Activated T-cell treated with anti-CD3 and anti-CD28 coated beads, Interleukin-2, amount 50 U/mL, for 48 hours (primary cell): ENCODE data around the gene RNF113B.

Source experiments
- DNase-seq, 2 experiments: peaks; one replicate each; pipeline ENCODE4 v3.0.0-alpha.2; 2020

RNF113B gene

GRCh38 chr13:98173431-98174152, 3.5 kb downstream of the RNF113B start:
- DNase-seq: no peak

GRCh38 chr13:98172590-98173422, 4.3 kb downstream of the RNF113B start:
- no peak for DNase-seq

DNA sequence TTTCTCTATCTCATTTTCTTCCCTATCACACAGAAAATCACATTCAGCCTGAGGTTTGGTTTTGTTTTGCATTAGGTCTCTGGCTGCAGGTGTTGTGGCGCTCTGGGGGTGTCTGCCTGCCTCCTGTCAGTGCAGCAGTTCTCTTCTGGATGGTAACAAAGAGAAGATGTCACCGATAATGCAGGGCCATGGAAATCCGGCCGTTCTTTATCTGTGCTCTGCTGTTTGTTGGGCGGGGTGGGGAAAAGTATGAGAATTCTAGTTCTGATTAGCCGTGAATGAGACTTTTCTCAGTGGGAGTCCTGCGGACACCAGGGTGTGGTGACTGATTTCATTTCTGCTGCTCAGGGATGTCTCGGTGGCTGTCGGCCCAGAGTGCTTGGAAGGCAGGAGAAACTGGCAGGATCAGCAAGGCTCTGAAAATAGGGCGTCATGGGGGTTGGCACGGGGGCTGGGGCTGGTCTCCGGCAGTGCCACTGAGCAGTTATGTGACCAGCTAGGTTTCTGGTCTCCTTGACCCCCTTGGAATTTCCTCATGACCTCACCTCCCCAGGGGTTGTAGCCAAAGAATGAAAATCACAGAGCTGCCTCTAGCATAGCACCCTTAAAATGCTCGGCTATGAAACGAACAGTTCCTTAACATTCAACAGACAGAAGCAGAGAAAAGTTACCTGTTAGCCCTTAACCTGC, 5.0 kb downstream of the RNF113B start:
- DNase-seq: no peak

- DNase-seq: no peak
These were observed 7.7 kb downstream of the RNF113B start for GRCh38 chr13:98169331-98169730.

DNA sequence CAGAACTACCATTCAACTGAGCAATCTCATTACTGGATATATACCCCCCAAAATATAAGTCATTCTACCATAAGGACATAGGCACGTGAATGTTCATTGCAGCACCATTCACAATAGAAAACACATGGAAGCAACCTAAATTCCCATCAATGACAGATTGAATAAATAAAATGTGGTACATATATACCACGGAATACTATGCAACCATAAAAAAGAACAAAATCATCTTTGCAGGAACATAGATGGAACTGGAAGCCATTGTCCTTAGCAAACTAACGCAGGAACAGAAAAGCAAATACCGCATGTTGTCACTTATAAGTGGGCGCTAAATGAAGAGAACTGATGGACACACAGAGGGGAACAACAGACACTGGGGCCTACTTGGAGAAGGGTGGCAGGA, 14.1 kb downstream of the RNF113B start:
- DNase-seq: no peak

DNA sequence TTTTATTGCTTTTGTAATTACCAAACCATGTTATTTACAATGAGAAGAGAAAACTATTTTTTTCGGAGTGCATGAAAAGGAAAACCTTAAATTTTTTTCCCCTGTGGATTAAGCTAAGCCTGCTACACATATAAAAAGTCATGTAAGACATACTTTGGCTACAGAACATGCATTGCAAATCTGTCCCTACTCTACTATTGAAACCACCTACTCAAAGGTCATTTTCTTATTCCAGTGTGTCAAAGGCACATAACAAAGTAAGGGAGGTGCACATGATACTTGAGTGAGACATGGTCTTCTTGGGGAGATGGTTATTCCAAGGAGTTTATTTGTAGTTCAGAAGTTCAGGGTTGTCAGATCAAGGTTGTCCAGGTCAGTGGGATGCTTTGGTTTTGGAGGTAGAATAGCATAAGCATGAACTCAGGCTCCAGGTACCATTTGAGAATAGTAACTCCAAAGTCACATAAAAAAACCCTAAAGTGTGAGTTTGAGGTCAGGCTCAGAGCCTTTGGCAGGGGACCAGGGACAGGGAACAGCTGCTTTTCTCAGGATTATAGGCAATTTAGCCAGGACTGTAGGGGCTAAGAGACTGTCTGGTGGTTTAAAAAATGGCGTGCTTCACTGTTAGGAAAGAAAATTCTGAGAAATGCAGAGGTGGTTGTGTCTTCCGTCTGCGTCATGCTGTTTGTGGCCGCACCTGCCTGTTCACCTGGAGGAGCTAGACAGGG, 18.7 kb downstream of the RNF113B start:
- DNase-seq: no peak

DNA sequence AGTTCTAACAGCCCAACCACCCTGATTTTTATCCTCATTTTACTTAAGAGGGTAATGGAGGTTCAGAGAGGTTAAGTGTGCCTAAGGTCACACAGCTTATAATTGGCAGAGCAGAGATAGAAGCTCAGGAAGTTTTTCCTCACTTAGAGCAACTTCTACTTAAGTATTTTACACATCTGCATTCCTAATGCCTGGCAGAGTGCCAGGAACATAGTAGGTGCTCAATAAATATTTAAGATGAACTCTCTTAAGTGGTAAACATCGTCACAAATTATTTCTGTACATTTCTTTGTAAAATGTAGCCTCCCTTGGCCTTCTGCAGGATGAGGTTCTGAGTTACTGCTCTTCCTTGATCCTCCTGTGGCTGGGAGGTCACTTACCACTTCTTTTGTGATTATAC, 19.5 kb downstream of the RNF113B start:
- no peak for DNase-seq

DNA sequence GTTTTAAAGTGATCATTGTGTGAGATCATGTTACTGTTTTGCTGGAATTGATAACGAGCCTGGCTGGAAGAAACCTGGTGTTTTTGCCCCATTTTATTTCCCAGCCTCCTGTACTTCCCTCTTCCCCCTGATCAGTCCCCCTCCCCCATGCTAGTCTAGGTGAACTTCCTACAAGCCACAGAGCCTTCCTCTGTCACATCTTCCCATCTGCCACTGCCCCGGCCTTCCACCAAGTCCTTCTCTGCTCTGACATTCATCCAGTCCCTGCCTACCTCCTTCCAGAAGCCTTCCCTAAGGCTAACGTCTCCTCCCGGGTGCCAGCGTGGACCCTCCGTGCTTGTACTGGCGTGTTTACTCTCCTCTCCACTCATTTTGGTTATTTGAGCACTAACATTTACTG, 19.9 kb downstream of the RNF113B start:
- DNase-seq: no peak

- DNase-seq: no peak
These were observed 20.8 kb downstream of the RNF113B start for GRCh38 chr13:98156259-98156658.

- DNase-seq: no peak
These were observed 21.5 kb downstream of the RNF113B start for GRCh38 chr13:98155475-98156109.

DNA sequence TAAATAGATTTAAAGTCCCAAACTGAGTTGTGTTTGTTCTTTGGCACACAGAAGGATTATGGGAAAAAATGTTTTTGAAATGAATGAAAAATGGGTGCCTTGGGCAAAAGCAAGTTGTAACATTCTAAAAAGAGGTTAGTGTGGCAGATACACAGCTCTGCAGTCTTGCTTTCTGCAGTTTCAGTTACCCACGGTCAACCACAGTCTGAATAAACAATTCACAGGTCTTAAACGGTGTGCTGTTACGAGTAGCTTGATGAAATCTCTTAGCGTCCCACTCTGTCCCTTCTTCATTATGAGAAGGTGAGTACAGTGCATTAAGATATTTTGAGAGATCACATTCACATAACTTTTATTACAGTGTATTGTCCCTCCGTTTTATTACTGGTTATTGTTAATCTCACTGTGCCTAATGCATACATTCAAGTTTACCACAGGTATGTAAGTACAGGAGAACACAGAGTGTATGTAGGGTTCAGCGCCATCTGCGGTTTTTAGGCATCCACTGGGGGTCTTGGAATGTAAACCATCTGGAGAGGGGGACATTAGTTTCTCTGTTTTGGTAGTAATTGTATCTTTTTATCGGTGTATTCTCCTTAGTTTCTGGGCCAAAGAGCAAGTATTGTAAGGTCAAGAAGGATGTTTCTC, 26.1 kb downstream of the RNF113B start:
- no peak for DNase-seq

- DNase-seq: no peak
These were observed 29.5 kb downstream of the RNF113B start for GRCh38 chr13:98147521-98147920.

DNA sequence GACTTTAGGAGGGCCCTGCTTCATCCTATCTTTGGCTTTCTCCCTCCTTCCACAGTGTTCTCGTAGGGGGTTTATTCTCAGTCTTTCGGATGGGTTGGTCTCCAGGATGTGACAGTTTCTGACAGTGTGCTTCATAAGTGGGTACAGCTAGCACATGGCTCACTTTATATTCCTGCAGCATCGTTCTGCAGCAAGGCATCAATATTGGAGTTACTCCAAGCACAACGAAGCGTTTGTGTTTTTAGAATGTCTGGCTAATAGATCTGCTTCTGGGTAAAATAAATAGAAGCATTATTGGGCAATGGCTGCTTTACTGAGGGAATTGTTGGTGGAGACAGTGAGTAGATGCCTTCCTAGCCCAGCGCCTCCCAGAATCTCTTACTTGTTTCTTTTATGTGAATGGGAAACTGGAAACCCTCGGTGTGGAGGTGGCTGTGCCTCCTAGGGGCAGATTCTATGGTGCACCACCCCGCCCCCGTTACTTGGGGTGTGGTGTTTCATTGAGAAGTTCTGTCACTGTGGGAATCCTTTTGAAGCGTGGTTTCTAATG, 32.2 kb downstream of the RNF113B start:
- DNase-seq: no peak

DNA sequence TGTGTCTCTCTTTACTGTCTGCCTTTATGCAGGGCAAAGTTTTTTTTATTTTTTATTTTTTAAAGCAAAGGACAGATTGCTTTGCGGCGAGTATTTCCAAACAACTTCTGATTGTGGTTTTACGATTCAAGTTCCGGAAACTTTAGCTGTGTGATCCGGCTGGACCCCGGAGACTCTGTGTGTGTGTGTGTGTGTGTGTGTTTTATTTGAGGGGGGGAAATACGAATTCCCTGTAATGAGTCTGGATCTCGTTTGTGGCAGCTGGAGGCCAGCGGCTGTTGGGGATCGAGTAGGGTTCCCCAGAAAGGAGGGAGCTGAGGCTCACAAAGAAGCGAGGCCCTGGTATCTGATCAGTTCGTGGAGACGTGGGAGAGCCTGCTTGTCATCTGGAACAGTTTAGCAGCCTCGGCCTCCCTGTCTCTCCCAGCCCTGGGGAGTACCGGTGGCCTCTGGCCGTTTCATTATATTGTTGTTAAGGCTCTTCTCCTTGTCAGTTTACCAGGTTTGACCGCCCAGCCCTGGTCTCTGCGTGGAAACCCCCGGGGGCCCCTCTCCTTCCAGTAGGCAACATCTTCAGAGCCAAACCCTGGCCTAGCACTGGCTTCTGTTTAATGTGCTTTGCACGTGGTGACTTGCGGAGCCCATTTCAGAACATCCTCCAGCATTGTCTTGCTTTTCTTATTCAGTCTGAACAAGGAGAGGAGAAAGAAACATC, 32.9 kb downstream of the RNF113B start:
- peak in 1 of 2 experiments; percentile 16 for DNase-seq

- peak in 1 of 2 experiments; percentile 17 for DNase-seq
These were observed 33.5 kb downstream of the RNF113B start for GRCh38 chr13:98143601-98144026.

GRCh38 chr13:98143157-98143553, 33.9 kb downstream of the RNF113B start:
- no peak for DNase-seq

DNA sequence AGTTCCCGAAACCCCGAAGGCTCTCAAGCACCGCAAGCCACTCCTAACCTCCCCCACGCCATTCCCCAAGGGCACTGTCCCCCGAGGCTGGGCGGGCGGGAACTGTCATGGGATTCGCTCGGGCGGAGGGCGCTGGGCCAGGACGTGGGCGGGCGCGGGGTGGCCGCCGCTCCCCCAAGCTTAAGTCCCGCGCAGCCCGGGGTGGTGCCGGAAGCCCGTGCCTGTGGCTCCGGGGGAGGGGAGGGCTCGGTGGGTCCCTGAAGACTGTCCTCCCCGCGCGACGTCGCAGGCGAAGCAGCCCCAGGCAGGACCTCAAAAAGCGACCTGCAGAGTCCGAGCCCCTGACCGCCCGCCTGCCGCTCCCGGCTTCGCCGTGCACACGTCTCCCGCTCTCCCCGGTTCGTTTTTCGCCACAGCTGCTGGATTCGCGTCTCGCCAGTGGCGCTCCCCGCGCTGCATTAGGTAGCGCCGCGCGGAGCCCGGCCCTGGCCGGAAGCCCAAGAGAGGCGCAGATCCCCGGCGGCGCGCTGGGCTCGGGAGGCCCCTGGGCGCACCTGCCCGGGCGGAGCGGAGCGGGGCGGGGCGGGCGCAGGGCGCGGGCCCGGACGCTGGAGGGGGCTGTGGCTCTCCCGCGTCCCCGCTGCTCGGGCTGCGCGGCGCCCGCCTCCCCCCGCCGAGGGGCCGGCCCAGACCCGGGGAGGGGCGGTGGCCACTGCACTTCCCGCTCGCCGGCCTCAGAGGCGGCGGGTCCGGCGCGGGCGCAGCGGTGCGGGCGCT, 34.5 kb downstream of the RNF113B start, which contains the start of gene FARP1:
FARP1 (plus strand) TSS at position 715 of the 777 bp plus-strand sequence. CDS start 70,149 bp downstream, outside the sequence.
- peak; percentile 47 to 67 for DNase-seq

- DNase-seq: no peak
These were observed 35.3 kb downstream of the RNF113B start for GRCh38 chr13:98141509-98142379.

GRCh38 chr13:98141091-98141490, 36.0 kb downstream of the RNF113B start:
- DNase-seq: no peak
